NT2/D1 (cell line): ENCODE results near the gene PBRM1.

Experiments used
- DNase-seq: peaks from one replicate; pipeline ENCODE4 v3.0.0-alpha.2; 2011; ENCODE audit warnings: low read depth, low spot score
- H3K27me3 ChIP-seq: 2 replicates; pipeline ENCODE4 v1.6.0; 2011; ENCODE audit warnings: mild to moderate bottlenecking; ENCODE audit not compliant: insufficient read length, insufficient read depth
- H3K36me3 ChIP-seq: 2 replicates; pipeline ENCODE4 v1.6.1; 2011; ENCODE audit warnings: mild to moderate bottlenecking, low read length, mixed read lengths; ENCODE audit not compliant: insufficient read depth, insufficient read length
- H3K4me1 ChIP-seq: 2 replicates; pipeline ENCODE4 v1.5.1; 2011; ENCODE audit not compliant: insufficient read depth, insufficient read length
- H3K4me3 ChIP-seq: 2 replicates; pipeline ENCODE4 v1.5.1; 2011; ENCODE audit warnings: low read depth; ENCODE audit not compliant: insufficient read length
- H3K9ac ChIP-seq: 2 replicates; pipeline ENCODE4 v1.6.0; 2011; ENCODE audit warnings: low read depth; ENCODE audit not compliant: insufficient read length
- H3K9me3 ChIP-seq: 2 replicates; pipeline ENCODE4 v1.5.1; 2011; ENCODE audit warnings: mild to moderate bottlenecking, low read length; ENCODE audit not compliant: insufficient read depth
- SUZ12 ChIP-seq: IDR thresholded peaks from 2 replicates; pipeline ENCODE4 v1.6.1; 2011; ENCODE audit not compliant: insufficient read length, insufficient read depth; ENCODE audit errors: extremely low read depth
- YY1 ChIP-seq: IDR thresholded peaks from 2 replicates; pipeline ENCODE4 v1.6.1; 2011; ENCODE audit not compliant: insufficient read length, insufficient read depth
- ZNF274 ChIP-seq: IDR thresholded peaks from 2 replicates; pipeline ENCODE4 v1.6.1; 2011; ENCODE audit warnings: mild to moderate bottlenecking, low read depth, low read length

Gene PBRM1

GRCh38 chr3:52524752-52525679, 160.7 kb downstream of the PBRM1 start:
- no peak overlapping the region for H3K4me3 ChIP-seq
- H3K36me3 ChIP-seq, result peaks cover 88% of the 10 kb centered on the region
- no peak for DNase-seq
- H3K9me3 ChIP-seq, result no peaks in the 10 kb centered on the region
- TF ChIP-seq ZNF274, result no peak
- TF ChIP-seq YY1, result no peak
- TF ChIP-seq SUZ12, result no peak
- no peaks in the 10 kb centered on the region for H3K27me3 ChIP-seq
- no peak overlapping the region for H3K9ac ChIP-seq
- H3K4me1 ChIP-seq, result peaks cover 10% of the 10 kb centered on the region

GRCh38 chr3:52524258-52524751, 161.4 kb downstream of the PBRM1 start:
- Histone ChIP-seq H3K27me3 (no peaks in the 10 kb centered on the region), H3K4me3 (no peak overlapping the region), H3K36me3 (peaks cover 80% of the 10 kb centered on the region), H3K4me1 (peaks cover 14% of the 10 kb centered on the region), H3K9ac (no peak overlapping the region), H3K9me3 (no peaks in the 10 kb centered on the region)
- DNase-seq, result no peak
- TF ChIP-seq SUZ12, result no peak
- no peak for TF ChIP-seq YY1
- TF ChIP-seq ZNF274, result no peak

GRCh38 chr3:52523386-52524257, 162.1 kb downstream of the PBRM1 start:
- no peak overlapping the region for H3K4me3 ChIP-seq
- H3K36me3 ChIP-seq, result peaks cover 74% of the 10 kb centered on the region
- no peaks in the 10 kb centered on the region for H3K27me3 ChIP-seq
- H3K4me1 ChIP-seq, result peaks cover 13% of the 10 kb centered on the region
- DNase-seq, result no peak
- TF ChIP-seq YY1 (no peak), SUZ12 (no peak), ZNF274 (no peak)
- no peak overlapping the region for H3K9ac ChIP-seq
- no peaks in the 10 kb centered on the region for H3K9me3 ChIP-seq

- no peak overlapping the region for H3K4me3 ChIP-seq
- H3K36me3 ChIP-seq, result peaks cover 65% of the 10 kb centered on the region
- H3K27me3 ChIP-seq, result no peaks in the 10 kb centered on the region
- no peaks in the 10 kb centered on the region for H3K9me3 ChIP-seq
- H3K9ac ChIP-seq, result no peak overlapping the region
- TF ChIP-seq YY1 (no peak), ZNF274 (no peak), SUZ12 (no peak)
- H3K4me1 ChIP-seq, result peaks cover 14% of the 10 kb centered on the region
- DNase-seq, result no peak
These were observed 163.0 kb downstream of the PBRM1 start for GRCh38 chr3:52522651-52523251.

GRCh38 chr3:52521881-52522650, 163.6 kb downstream of the PBRM1 start:
- Histone ChIP-seq H3K4me3 (no peak overlapping the region), H3K4me1 (peaks cover 7% of the 10 kb centered on the region), H3K27me3 (no peaks in the 10 kb centered on the region)

GRCh38 chr3:52521488-52521824, 164.3 kb downstream of the PBRM1 start:
- no peak for TF ChIP-seq SUZ12
- no peak for TF ChIP-seq ZNF274
- no peak for TF ChIP-seq YY1
- Histone ChIP-seq H3K4me3 (no peak overlapping the region), H3K36me3 (peaks cover 52% of the 10 kb centered on the region), H3K27me3 (no peaks in the 10 kb centered on the region), H3K4me1 (peaks cover 6% of the 10 kb centered on the region), H3K9ac (no peak overlapping the region), H3K9me3 (no peaks in the 10 kb centered on the region)
- DNase-seq, result no peak

More at GRCh38 chr3:52521881-52522650, 163.6 kb downstream of the PBRM1 start:
- no peak for DNase-seq
- Histone ChIP-seq H3K9me3 (no peaks in the 10 kb centered on the region), H3K36me3 (peaks cover 58% of the 10 kb centered on the region), H3K9ac (no peak overlapping the region)
- TF ChIP-seq YY1 (no peak), ZNF274 (no peak), SUZ12 (no peak)
